GM12875 (cell line): ENCODE measurements around the gene RNF145.

ENCODE experiments used
- H3K4me3 ChIP-seq: one replicate; pipeline ENCODE4 v1.5.1; 2011; ENCODE audit warnings: low read depth, low read length, control low read depth
- CTCF ChIP-seq: IDR thresholded peaks from 2 replicates; pipeline ENCODE4 v1.5.1; 2011; ENCODE audit warnings: low read depth, mild to moderate bottlenecking, control low read depth, inconsistent platforms, low read length, moderate library complexity, borderline replicate concordance; ENCODE audit not compliant: insufficient read depth

RNF145 gene

DNA sequence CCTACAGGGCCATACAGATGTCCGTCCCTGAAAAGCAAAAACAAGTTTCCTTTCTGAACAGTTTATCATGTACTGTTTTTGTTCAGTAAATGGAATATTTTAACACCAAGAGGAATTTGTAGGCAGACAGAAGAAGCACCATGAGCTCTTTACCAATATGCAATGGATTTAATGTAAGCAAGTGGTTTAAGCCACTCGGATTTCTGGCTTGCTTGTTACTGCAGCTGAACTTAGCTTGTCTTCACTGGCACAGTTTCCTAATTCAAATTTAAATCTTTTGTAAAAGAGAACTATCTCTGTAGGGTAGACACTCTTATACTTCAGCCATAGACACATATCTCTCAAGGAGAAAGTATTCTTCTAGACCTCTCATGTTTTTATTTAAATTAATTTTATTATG, 96.9 kb downstream of the RNF145 start:
- H3K4me3 ChIP-seq, result no peak overlapping the region
- no peak for TF ChIP-seq CTCF
